Spleen (tissue), 11 donors: ENCODE results near the gene LRRC45. TPM values are rescaled to one million over a fixed set of nuclear protein-coding genes. Genes with fewer than 3 reads are reported as not detected.

ENCODE experiments used
- DNase-seq: peaks from one replicate; pipeline ENCODE4 v3.0.0-alpha.2; 2020
- H3K27ac ChIP-seq, 8 donors: fragments of 200-600 bp; sonication (generic) in 7 of 8; 1 replicate in 4 of 8; 2 replicates in 4 of 8; pipeline versions ENCODE4 v1.5.0 to v1.8.0; 2016 to 2021; ENCODE audit warnings: inconsistent platforms in 4 of 8, mild to moderate bottlenecking in 4 of 8, moderate library complexity in 1 of 8
- H3K27me3 ChIP-seq, 7 donors: fragments of 200-600 bp; sonication (generic) in 6 of 7; replicated peaks in 1 of 7; 1 replicate in 4 of 7; 2 replicates in 3 of 7; pipeline versions ENCODE4 v1.5.0 to v1.8.0; 2016 to 2021; ENCODE audit warnings: inconsistent platforms in 3 of 7, mild to moderate bottlenecking in 1 of 7
- H3K36me3 ChIP-seq, 6 donors: fragments of 200-600 bp; sonication (generic) in 5 of 6; 1 replicate in 4 of 6; 2 replicates in 2 of 6; pipeline versions ENCODE4 v1.5.0 to v1.8.0; 2016 to 2021; ENCODE audit warnings: inconsistent platforms in 2 of 6
- H3K4me1 ChIP-seq, 6 donors: fragments of 200-600 bp; sonication (generic) in 5 of 6; 1 replicate in 3 of 6; 2 replicates in 3 of 6; pipeline versions ENCODE4 v1.5.0 to v1.8.0; 2016 to 2021; ENCODE audit warnings: inconsistent platforms in 3 of 6
- H3K4me3 ChIP-seq, 8 donors: fragments of 200-600 bp; sonication (generic) in 7 of 8; 1 replicate in 4 of 8; 2 replicates in 4 of 8; pipeline versions ENCODE4 v1.5.0 to v1.8.0; 2016 to 2021; ENCODE audit warnings: inconsistent platforms in 4 of 8, mild to moderate bottlenecking in 4 of 8, moderate library complexity in 2 of 8
- H3K9me3 ChIP-seq, 8 donors: fragments of 200-600 bp; sonication (generic) in 7 of 8; 1 replicate in 4 of 8; 2 replicates in 4 of 8; pipeline versions ENCODE4 v1.5.0 to v1.8.0; 2016 to 2021; ENCODE audit warnings: inconsistent platforms in 4 of 8
- CTCF ChIP-seq, 11 experiments: fragments of 200-600 bp in 7 of 11; fragments of 450-650 bp in 4 of 11; sonication (generic) in 4 of 11; IDR thresholded peaks in 8 of 11; conservative IDR thresholded peaks in 3 of 11; 1 replicate in 7 of 11; 2 replicates in 4 of 11; pipeline versions ENCODE4 v1.4.0 to v1.8.0; 2016 to 2021; ENCODE audit warnings: antibody characterized with exemption in 11 of 11, inconsistent platforms in 4 of 11, mild to moderate bottlenecking in 1 of 11
- POLR2A ChIP-seq, 3 donors: fragments of 450-650 bp; IDR thresholded peaks; one replicate each; pipeline ENCODE4 v1.5.1; 2017; ENCODE audit warnings: antibody characterized with exemption in 3 of 3, mild to moderate bottlenecking in 1 of 3
- POLR2AphosphoS5 ChIP-seq, 3 donors: sonication (generic); formaldehyde crosslinking; IDR thresholded peaks; one replicate each; pipeline ENCODE4 v1.5.1; 2017; ENCODE audit warnings: antibody characterized with exemption in 3 of 3
- WGBS, 5 donors: extraction: QIAGEN DNeasy Blood & Tissue Kit in 3 of 5; methylation state at CpG; one replicate each; pipeline versions ENCODE4 v1.1.5 to v1.1.7; 2013 to 2018; 5-methylcytosine and 5-hydroxymethylcytosine counted together
- intact Hi-C: fragments of 100-400 bp; cut with DNase I; formaldehyde crosslinking; loops from one replicate; pipeline ENCODE4 v1.15.0; 2023; ENCODE audit warnings: low total_unique reads
- polyA plus RNA-seq, 3 donors: library from polyadenylated mRNA; stranded (reverse); fragments of 200-250 nt; gene quantifications; one replicate each; pipeline ENCODE4 v1.2.1, GENCODE V29; 2013
- total RNA-seq, 7 donors: library from RNA; depleted of rRNA in 3 of 7; stranded (reverse); fragments of >200 nt in 3 of 7; fragmentation: NEBNext Ultra II Directional in 4 of 7; extraction: Animal tissue kit (Norgen Biotek cat#: 25700) in 4 of 7; gene quantifications; one replicate each; pipeline versions ENCODE4 v1.1.0 to v1.2.1, GENCODE V29; 2016 to 2021
- donor health status: healthy with polysubstance abuse.
- donor health status: DM: no; HTN: no; CAD: no; lungs with moderate emphysema.
- donor health status: DM: no; HTN: no; CAD: no.
- donor health status: Bipolar disorder and iron deficiency.
- donor health status: healthy.
- donor health status: DM: no; HTN: no; CAD: no.
- donor health status: DM: yes; HTN: yes; CAD: no.

Gene LRRC45
- total and polyA plus RNA-seq, 10 donors, result 7.5 to 23.4 (median 11.7) TPM

GRCh38 chr17:82041144-82041814 lies 18.2 kb downstream of the LRRC45 start:
- H3K9me3 ChIP-seq, result no peaks in the 10 kb centered on the region
- H3K27me3 ChIP-seq, result no peaks in the 10 kb centered on the region
- intact Hi-C loops, result loop anchor here (10.0 kb wide), 1 partner anchor 64 kb away; no protein-coding TSS in a partner anchor
- peaks cover 0 to under 1% (median 0%) of the 10 kb centered on the region in 6 donors for H3K36me3 ChIP-seq
- no peak for DNase-seq
- H3K27ac ChIP-seq, result no peak overlapping the region
- 73 to 88% (median 80%) methylated on average over 17 of the region's 17 CpGs for WGBS, 5 donors
- H3K4me1 ChIP-seq, result peaks cover 5 to 28% (median 17%) of the 10 kb centered on the region in 6 donors
- H3K4me3 ChIP-seq, result no peak overlapping the region
- no peak for TF ChIP-seq POLR2AphosphoS5 (IDR thresholded peaks at IDR 0.05)
- TF ChIP-seq CTCF (IDR thresholded peaks at IDR 0.05 in 8 of 11, conservative IDR thresholded peaks at IDR 0.05 in 3 of 11), result no peak
- no peak for TF ChIP-seq POLR2A (IDR thresholded peaks at IDR 0.05)

- no peaks in the 10 kb centered on the region for H3K27me3 ChIP-seq
- intact Hi-C loops, result loop anchor here (10.0 kb wide), 1 partner anchor 62 kb away; no protein-coding TSS in a partner anchor
- peaks cover 0 to 15% (median 6%) of the 10 kb centered on the region in 6 donors for H3K4me1 ChIP-seq
- 88 to 94% (median 90%) methylated on average over 9 of the region's 9 CpGs for WGBS, 5 donors
- peaks cover 0 to 14% (median 6%) of the 10 kb centered on the region in 6 donors for H3K36me3 ChIP-seq
- no peaks in the 10 kb centered on the region for H3K9me3 ChIP-seq
- no peak overlapping the region for H3K27ac ChIP-seq
- TF ChIP-seq POLR2AphosphoS5 (IDR thresholded peaks at IDR 0.05) (no peak), CTCF (IDR thresholded peaks at IDR 0.05 in 8 of 11, conservative IDR thresholded peaks at IDR 0.05 in 3 of 11) (no peak), POLR2A (IDR thresholded peaks at IDR 0.05) (no peak)
- H3K4me3 ChIP-seq, result no peak overlapping the region
- DNase-seq, result no peak
These were observed 19.5 kb downstream of the LRRC45 start for GRCh38 chr17:82042649-82043048.

GRCh38 chr17:82043507-82043906 lies 20.4 kb downstream of the LRRC45 start:
- H3K27ac ChIP-seq, result no peak overlapping the region
- WGBS, 5 donors, result 75 to 85% (median 79%) methylated on average over 10 to 16 of the region's 16 CpGs
- intact Hi-C loops, result loop anchor here (10.0 kb wide), 1 partner anchor 61 kb away; no protein-coding TSS in a partner anchor
- H3K4me1 ChIP-seq, result peaks cover 0 to 6% (median 0%) of the 10 kb centered on the region in 6 donors
- H3K4me3 ChIP-seq, result no peak overlapping the region
- no peaks in the 10 kb centered on the region for H3K9me3 ChIP-seq
- H3K36me3 ChIP-seq, result peaks cover 0 to 23% (median 7%) of the 10 kb centered on the region in 6 donors
- DNase-seq, result no peak
- TF ChIP-seq POLR2AphosphoS5 (IDR thresholded peaks at IDR 0.05) (no peak), CTCF (IDR thresholded peaks at IDR 0.05 in 8 of 11, conservative IDR thresholded peaks at IDR 0.05 in 3 of 11) (no peak), POLR2A (IDR thresholded peaks at IDR 0.05) (no peak)
- no peaks in the 10 kb centered on the region for H3K27me3 ChIP-seq

- no peak overlapping the region for H3K4me3 ChIP-seq
- peaks cover 6 to 22% (median 17%) of the 10 kb centered on the region in 6 donors for H3K4me1 ChIP-seq
- H3K27me3 ChIP-seq, result no peaks in the 10 kb centered on the region
- peaks cover 0 to 39% (median 9%) of the 10 kb centered on the region in 6 donors for H3K36me3 ChIP-seq
- no peak for DNase-seq
- intact Hi-C loops, result loop anchor here (10.0 kb wide), 1 partner anchor 59 kb away; no protein-coding TSS in a partner anchor
- 81 to 91% (median 85%) methylated on average over 14 of the region's 14 CpGs for WGBS, 5 donors
- no peaks in the 10 kb centered on the region for H3K9me3 ChIP-seq
- TF ChIP-seq POLR2A (IDR thresholded peaks at IDR 0.05) (no peak), POLR2AphosphoS5 (IDR thresholded peaks at IDR 0.05) (peak in 2 of 3 donors; percentile 12 to 13)
- no peak overlapping the region for H3K27ac ChIP-seq
These were observed 22.9 kb downstream of the LRRC45 start for GRCh38 chr17:82045936-82046484.
